ENCODE results near the gene QKI. TPM values are rescaled to one million over a fixed set of nuclear protein-coding genes. Genes with fewer than 3 reads are reported as not detected.

QKI gene
- polyA plus RNA-seq, 1 donor (not counting 4 experiments of a cell fraction or from before 2014, with no cell fraction given), result 53.3 TPM

DNA sequence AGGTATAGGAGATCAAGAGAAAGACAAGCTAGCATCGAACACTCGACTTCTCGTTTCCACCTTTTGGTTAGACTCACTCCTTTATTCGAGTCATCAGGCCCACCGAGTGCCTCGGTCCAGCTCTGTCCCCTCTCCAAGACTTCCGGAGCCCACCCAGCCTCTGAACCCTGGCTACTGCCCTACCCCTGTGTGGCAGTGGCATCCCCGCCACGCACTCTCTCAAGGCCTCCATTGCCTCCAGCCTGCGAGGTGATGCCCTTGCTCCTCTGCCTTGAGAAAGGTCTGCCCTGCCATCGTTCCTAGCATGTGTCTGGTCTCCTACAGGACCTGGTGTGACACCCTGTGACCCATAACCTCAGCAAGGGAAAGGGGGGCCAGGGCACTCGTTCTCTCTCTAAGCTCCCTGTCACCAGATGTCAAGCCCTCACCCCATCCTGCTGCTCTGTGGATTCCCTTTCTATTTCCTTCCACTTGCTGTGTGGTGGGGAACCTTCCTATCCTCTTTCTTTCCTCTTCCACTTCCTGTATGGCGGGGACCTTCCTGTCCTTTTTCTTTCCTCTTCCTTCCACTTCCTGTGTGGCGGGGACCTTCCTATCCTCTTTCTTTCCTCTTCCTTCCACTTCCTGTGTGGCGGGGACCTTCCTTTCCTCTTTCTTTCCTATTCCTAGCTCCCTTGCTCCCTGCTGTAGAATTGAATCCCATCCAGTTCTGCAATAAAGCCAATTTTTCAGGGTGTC is 44.7 kb upstream of the QKI start:
- no peak overlapping the region for H3K9ac ChIP-seq (ENCODE audit: control insufficient read depth, extremely low read depth, insufficient read depth, low read length)
- H3K27ac ChIP-seq (ENCODE audit: control insufficient read depth, insufficient read depth, low read length), result no peak overlapping the region
- FAIRE-seq, result no peak
- DNase-seq (ENCODE audit: low read depth, low spot score), result no peak
- no peak overlapping the region for H2AFZ ChIP-seq (ENCODE audit: control insufficient read depth, low read length)
- H4K20me1 ChIP-seq (ENCODE audit: control insufficient read depth, extremely low read depth, insufficient read depth, low read length), result no peaks in the 10 kb centered on the region
- TF ChIP-seq EZH2 (IDR thresholded peaks at IDR 0.05; ENCODE audit: low read length) (no peak), CTCF (optimal IDR thresholded peaks at IDR 0.05 in 1 of 3, IDR thresholded peaks at IDR 0.05 in 1 of 3, conservative IDR thresholded peaks at IDR 0.05 in 1 of 3; ENCODE audit: extremely low read depth in 1 of 3, insufficient read depth in 2 of 3, low read length in 3 of 3) (no peak)
- dilution Hi-C loops (cut with MboI; ENCODE audit: extremely low pct_ligation_motif_present, low sequenced_read_pairs), result no loop called here
- no peaks in the 10 kb centered on the region for H3K9me3 ChIP-seq (ENCODE audit: control insufficient read depth, low read depth, low read length)
- no peaks in the 10 kb centered on the region for H3K36me3 ChIP-seq (ENCODE audit: control insufficient read depth in 2 of 2, extremely low read depth in 1 of 2, insufficient read depth in 2 of 2, low read length in 2 of 2)
- H3K9me1 ChIP-seq (ENCODE audit: control insufficient read depth, extremely low read depth, insufficient read depth, low read length), result no peaks in the 10 kb centered on the region
- H3K4me1 ChIP-seq (ENCODE audit: control insufficient read depth, extremely low read depth, insufficient read depth, low read length), result no peaks in the 10 kb centered on the region
- no peak overlapping the region for H3K4me2 ChIP-seq (ENCODE audit: control insufficient read depth, extremely low read depth, insufficient read depth, low read depth, low read length)
- no peak overlapping the region for H3K4me3 ChIP-seq (ENCODE audit: control insufficient read depth in 2 of 3, extremely low read depth in 1 of 3, insufficient read depth in 2 of 3, low read depth in 1 of 3, low read length in 3 of 3)
- no peaks in the 10 kb centered on the region for H3K27me3 ChIP-seq (ENCODE audit: control insufficient read depth, extremely low read depth, insufficient read depth, low read length)
- no peaks in the 10 kb centered on the region for H3K79me2 ChIP-seq (ENCODE audit: control insufficient read depth, insufficient read depth, low read length)

GRCh38 chr6:163370464-163371117 is 43.9 kb upstream of the QKI start:
- Histone ChIP-seq H3K27me3 (ENCODE audit: control insufficient read depth, extremely low read depth, insufficient read depth, low read length) (no peaks in the 10 kb centered on the region), H3K79me2 (ENCODE audit: control insufficient read depth, insufficient read depth, low read length) (no peaks in the 10 kb centered on the region), H3K4me3 (ENCODE audit: control insufficient read depth in 2 of 3, extremely low read depth in 1 of 3, insufficient read depth in 2 of 3, low read depth in 1 of 3, low read length in 3 of 3) (no peak overlapping the region), H3K9me1 (ENCODE audit: control insufficient read depth, extremely low read depth, insufficient read depth, low read length) (no peaks in the 10 kb centered on the region), H3K4me2 (ENCODE audit: control insufficient read depth, extremely low read depth, insufficient read depth, low read depth, low read length) (no peak overlapping the region), H2AFZ (ENCODE audit: control insufficient read depth, low read length) (no peak overlapping the region), H3K4me1 (ENCODE audit: control insufficient read depth, extremely low read depth, insufficient read depth, low read length) (no peaks in the 10 kb centered on the region), H3K9me3 (ENCODE audit: control insufficient read depth, low read depth, low read length) (no peaks in the 10 kb centered on the region), H3K9ac (ENCODE audit: control insufficient read depth, extremely low read depth, insufficient read depth, low read length) (no peak overlapping the region), H3K27ac (ENCODE audit: control insufficient read depth, insufficient read depth, low read length) (no peak overlapping the region), H4K20me1 (ENCODE audit: control insufficient read depth, extremely low read depth, insufficient read depth, low read length) (no peaks in the 10 kb centered on the region), H3K36me3 (ENCODE audit: control insufficient read depth in 2 of 2, extremely low read depth in 1 of 2, insufficient read depth in 2 of 2, low read length in 2 of 2) (no peaks in the 10 kb centered on the region)
- dilution Hi-C loops (cut with MboI; ENCODE audit: extremely low pct_ligation_motif_present, low sequenced_read_pairs), result no loop called here
- TF ChIP-seq EZH2 (IDR thresholded peaks at IDR 0.05; ENCODE audit: low read length), result no peak
- TF ChIP-seq CTCF (optimal IDR thresholded peaks at IDR 0.05 in 1 of 3, IDR thresholded peaks at IDR 0.05 in 1 of 3, conservative IDR thresholded peaks at IDR 0.05 in 1 of 3; ENCODE audit: extremely low read depth in 1 of 3, insufficient read depth in 2 of 3, low read length in 3 of 3), result no peak
- DNase-seq (ENCODE audit: low read depth, low spot score) (no peak), FAIRE-seq (no peak)

All from keratinocyte (primary cell).